GM19238 (cell line): ENCODE results near the gene SLC49A4.

Source experiments
- DNase-seq: peaks from one replicate; pipeline ENCODE4 v3.0.0; 2011; ENCODE audit warnings: low spot score; ENCODE audit not compliant: insufficient read length

Gene SLC49A4

DNA sequence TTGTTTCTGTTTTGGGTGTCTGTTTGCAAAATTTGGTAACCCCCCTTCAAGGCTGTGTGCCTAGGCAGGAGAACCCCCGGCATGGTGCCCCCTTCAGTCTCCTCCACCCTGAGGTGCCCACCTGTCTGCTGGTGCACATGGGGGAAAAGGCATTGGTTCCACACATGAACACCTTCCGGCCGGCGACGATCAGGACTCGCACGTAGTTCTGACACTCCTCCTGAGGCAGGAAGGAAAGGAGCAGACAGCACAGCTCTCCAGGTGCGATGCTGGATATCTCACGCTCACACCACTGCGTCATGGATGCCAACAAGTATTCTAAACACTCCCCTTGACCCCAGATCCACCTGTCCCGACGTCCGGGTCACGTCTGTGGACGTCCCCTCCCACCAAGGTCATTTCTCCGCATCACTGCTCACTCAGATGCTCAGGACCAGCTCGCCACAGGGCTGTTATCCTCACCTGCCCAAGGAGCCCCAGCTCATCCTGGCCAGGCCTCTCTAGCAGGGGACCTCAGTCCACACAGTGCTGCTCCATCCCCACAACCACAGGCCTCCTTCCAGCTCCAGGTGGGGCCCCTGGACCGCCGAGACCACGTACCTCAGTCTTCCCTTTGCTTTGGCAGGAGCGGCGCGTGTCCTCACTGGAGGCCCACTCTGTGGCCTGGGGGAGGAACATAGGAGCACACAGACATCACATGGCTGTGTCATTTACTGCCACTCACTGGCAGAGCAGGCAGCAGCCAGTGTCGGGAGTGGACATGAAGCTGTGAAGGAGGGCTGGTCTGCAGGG is 133.7 kb downstream of the SLC49A4 start:
- no peak for DNase-seq

DNA sequence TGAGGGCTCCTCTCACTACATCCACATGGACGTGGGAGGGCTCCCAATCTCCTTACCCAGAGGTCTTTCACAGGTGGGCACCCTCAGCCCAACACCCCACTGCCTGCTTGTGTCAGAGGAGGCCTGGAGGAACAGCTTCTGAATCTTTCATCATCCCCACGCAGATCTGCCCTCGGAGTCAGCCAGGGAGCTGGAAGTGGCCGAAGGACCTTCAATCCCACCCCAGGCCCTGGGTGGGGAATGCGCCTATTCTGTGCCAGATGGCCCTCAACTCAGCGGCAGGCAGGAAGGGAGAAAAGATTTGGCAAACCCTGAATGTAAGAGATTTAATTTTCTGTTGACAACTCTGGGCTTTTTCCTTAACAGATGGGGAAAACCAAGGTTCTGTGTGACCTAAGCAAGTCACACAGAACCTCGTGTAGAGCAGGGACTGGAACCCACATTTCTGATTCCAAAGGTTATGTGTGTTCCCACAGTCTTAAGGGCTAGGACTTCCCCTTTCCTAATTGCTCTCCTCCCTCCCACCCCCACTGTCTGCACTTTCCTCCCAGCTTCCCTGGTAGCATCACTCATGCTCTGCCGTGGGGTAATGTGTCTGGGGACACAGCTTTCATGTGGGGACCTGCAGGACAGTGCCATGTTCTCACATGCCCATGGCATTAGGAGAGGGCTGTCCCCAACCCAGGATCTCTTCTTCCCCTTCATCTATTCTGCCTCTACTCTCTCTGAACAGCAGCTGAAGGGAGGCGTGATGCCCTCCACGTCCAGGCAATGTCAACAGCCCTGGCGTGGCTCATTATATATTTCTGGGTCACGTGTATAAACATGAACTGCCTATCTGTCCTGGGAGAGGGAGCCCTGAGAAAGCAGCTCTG is 134.6 kb downstream of the SLC49A4 start:
- no peak for DNase-seq

DNA sequence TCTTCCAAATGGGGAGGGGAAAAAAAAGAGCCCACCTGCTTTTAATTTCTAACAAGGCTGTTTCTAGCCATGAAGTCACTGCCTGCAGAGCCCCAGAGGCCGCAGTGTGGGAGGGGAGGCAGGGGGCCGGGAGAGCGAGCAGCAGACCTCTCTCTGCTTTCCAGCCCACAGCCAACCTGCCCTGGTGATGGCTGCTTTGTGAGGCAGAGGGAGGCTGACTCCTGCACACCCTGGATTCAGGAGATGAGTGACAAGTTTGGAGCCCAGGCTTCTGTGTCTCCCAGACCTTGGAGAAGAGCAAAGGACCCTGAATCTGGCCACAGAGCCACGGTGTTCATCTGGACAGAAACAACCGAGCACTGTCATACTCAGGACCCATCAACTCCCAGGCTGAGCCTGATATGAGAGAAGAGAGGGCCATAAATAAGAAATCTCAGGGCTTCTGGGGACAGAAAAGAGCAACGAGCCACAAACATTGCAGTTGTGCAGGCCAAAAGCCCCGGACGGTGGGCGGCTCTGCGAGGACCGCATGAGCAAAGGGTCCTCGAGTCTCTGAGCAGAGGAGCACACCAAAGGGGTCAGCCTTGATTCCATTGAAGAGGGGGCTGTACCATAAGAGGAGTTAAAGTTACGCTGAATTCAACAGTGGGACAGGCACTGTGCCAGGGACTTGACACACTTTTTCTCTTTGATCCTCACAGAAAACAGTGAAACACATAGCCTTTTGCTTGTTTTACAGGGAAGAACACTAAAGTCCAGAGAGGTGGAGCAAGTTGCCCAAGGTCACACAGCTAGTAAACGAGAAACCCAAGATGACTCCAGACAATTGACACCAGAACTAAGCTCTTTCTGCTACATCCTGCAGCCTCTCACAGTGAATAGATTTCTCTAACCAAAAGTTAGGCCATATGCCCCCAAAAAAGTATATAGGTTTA is 135.5 kb downstream of the SLC49A4 start:
- DNase-seq, result no peak
